Gastroesophageal sphincter (tissue), 3 donors: ENCODE results near the gene CCDC188.

Experiments
- EP300 ChIP-seq: sonication (generic); formaldehyde crosslinking; IDR thresholded peaks from one replicate; pipeline ENCODE4 v1.6.1; 2017; ENCODE audit warnings: antibody characterized with exemption, mild to moderate bottlenecking
- POLR2A ChIP-seq, 2 donors: fragments of 450-650 bp; IDR thresholded peaks; one replicate each; pipeline ENCODE4 v1.6.1; 2017; ENCODE audit warnings: antibody characterized with exemption in 2 of 2, mild to moderate bottlenecking in 2 of 2, moderate library complexity in 1 of 2
- POLR2AphosphoS5 ChIP-seq: sonication (generic); formaldehyde crosslinking; IDR thresholded peaks from one replicate; pipeline ENCODE4 v1.6.1; 2017; ENCODE audit warnings: antibody characterized with exemption
- TF ChIP-seq, protein P1 (sequence below), 4 experiments: fragments of 200-600 bp in 2 of 4; fragments of 450-650 bp in 2 of 4; sonication (generic) in 1 of 4; IDR thresholded peaks; one replicate each; pipeline ENCODE4 v1.5.1; 2017 to 2019; ENCODE audit warnings: antibody characterized with exemption in 4 of 4, mild to moderate bottlenecking in 2 of 4, moderate library complexity in 2 of 4

DNA sequence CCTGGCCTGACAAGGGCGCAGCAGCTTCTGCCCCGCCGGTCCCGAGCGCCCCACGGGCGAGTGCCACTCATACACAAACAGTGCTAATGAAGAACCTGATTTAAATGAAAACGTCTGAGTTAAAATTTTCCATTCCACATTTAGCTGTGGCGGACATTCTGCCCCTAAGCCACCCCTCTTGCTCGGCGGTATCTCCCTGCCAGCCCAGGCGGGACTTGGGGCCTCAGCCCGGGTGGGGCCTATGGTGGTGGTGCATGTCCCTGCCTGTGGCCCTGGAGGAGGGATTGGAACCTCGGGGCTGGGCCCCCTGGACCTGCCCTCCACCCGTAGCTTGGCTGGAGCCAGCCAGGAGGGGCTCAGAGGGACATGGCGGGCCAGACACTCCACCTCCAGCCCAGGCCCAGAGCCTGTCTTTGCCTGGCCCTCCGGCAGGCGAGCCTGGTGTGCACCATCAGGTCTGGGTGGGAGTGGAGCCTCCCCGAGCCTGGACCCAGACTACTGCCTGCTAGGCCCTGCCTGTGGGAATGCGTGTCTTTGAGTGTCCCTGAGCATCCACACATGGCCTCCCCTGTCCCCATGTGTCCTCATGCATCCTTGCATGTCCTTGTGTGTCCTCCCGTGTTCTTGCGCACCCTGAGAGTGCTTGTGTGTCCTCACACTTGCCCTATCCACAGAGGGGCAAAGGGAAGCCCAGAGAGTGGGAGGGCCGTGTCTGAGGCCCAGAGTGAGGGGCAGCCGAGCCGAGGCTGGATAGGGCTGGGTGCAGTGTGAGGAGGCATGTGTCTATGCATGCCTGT is 14.9 kb downstream of the CCDC188 start:
- no peak for TF ChIP-seq POLR2A (IDR thresholded peaks at IDR 0.05)
- TF ChIP-seq POLR2AphosphoS5, result no peak
- TF ChIP-seq, protein P1, sequence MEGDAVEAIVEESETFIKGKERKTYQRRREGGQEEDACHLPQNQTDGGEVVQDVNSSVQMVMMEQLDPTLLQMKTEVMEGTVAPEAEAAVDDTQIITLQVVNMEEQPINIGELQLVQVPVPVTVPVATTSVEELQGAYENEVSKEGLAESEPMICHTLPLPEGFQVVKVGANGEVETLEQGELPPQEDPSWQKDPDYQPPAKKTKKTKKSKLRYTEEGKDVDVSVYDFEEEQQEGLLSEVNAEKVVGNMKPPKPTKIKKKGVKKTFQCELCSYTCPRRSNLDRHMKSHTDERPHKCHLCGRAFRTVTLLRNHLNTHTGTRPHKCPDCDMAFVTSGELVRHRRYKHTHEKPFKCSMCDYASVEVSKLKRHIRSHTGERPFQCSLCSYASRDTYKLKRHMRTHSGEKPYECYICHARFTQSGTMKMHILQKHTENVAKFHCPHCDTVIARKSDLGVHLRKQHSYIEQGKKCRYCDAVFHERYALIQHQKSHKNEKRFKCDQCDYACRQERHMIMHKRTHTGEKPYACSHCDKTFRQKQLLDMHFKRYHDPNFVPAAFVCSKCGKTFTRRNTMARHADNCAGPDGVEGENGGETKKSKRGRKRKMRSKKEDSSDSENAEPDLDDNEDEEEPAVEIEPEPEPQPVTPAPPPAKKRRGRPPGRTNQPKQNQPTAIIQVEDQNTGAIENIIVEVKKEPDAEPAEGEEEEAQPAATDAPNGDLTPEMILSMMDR (IDR thresholded peaks at IDR 0.05), result no peak
- TF ChIP-seq EP300, result no peak
